Panc1 (cell line): ENCODE measurements around the gene GBX1. TPM values are rescaled to one million over a fixed set of nuclear protein-coding genes. Genes with fewer than 3 reads are reported as not detected.

Source experiments
- ATAC-seq: fragments of 200-7000 bp; cut with Tn5 transposase; 2 replicates; pipeline ENCODE4 v1.9.1; 2020; ENCODE audit warnings: mild to moderate bottlenecking, moderate library complexity
- BruUV-seq: library from RNA; stranded (reverse); fragments of 400-500 nt; replicated peaks from 2 replicates; lab custom pipeline; 2021; lab: Mats Ljungman, UMichigan
- CTCF ChIA-PET: fragments of 300-600 bp; sonication (Branson Sonifier 250); formaldehyde crosslinking; loops from one replicate; lab custom pipeline; 2022; ENCODE audit warnings: antibody characterized with exemption; lab: Charles Lee
- POLR2A ChIA-PET: fragments of 300-600 bp; sonication (Branson Sonifier 250); formaldehyde crosslinking; loops from one replicate; lab custom pipeline; 2022; ENCODE audit warnings: antibody characterized with exemption; lab: Charles Lee
- DNase-seq: peaks from one replicate; pipeline ENCODE4 v3.0.0-alpha.2; 2010; ENCODE audit warnings: low read depth, low spot score
- H3K27ac ChIP-seq: 2 replicates; pipeline ENCODE4 v1.5.1; 2011; ENCODE audit warnings: mild to moderate bottlenecking, low read length, inconsistent platforms
- H3K27me3 ChIP-seq: fragments of 200-500 bp; sonication (Bioruptor generic); 2 replicates; pipeline ENCODE4 v1.6.0; 2014; ENCODE audit warnings: low read length, inconsistent platforms; ENCODE audit not compliant: control insufficient read depth, insufficient read depth
- H3K36me3 ChIP-seq: fragments of 200-500 bp; sonication (Bioruptor generic); 2 replicates; pipeline ENCODE4 v1.5.1; 2014; ENCODE audit warnings: inconsistent platforms, mild to moderate bottlenecking, low read length, moderate library complexity; ENCODE audit not compliant: control insufficient read depth, insufficient read depth
- H3K4me1 ChIP-seq: 2 replicates; pipeline ENCODE4 v1.5.1; 2011; ENCODE audit warnings: inconsistent platforms, mild to moderate bottlenecking, low read length, moderate library complexity; ENCODE audit not compliant: control insufficient read depth, insufficient read depth
- H3K4me3 ChIP-seq, 2 experiments: 2 replicates each; pipeline ENCODE4 v1.5.1; 2011 to 2012; ENCODE audit warnings: low read depth in 2 of 2, low read length in 2 of 2, mild to moderate bottlenecking in 2 of 2, inconsistent platforms in 1 of 2, moderate library complexity in 1 of 2
- H3K9me3 ChIP-seq: fragments of 200-500 bp; sonication (Bioruptor generic); 2 replicates; pipeline ENCODE4 v1.5.1; 2014; ENCODE audit warnings: low read depth, mild to moderate bottlenecking, inconsistent platforms, low read length, moderate library complexity; ENCODE audit not compliant: control insufficient read depth, insufficient read depth
- POLR2AphosphoS5 ChIP-seq: IDR thresholded peaks from 2 replicates; pipeline ENCODE4 v1.6.1; 2012; ENCODE audit warnings: mild to moderate bottlenecking, low read depth, low read length, moderate library complexity
- SIN3A ChIP-seq: IDR thresholded peaks from 2 replicates; pipeline ENCODE4 v1.6.1; 2012; ENCODE audit warnings: low read depth, mild to moderate bottlenecking, low read length, moderate library complexity, borderline replicate concordance; ENCODE audit not compliant: insufficient read depth
- TCF7L2 ChIP-seq: IDR thresholded peaks from 2 replicates; pipeline ENCODE4 v1.6.1; 2011; ENCODE audit warnings: mild to moderate bottlenecking, low read depth, low read length, inconsistent platforms
- in situ Hi-C: cut with HindIII; loops from 2 replicates; pipeline ENCODE4 v1.10.0; 2016; ENCODE audit warnings: low sequenced_read_pairs, low pct_unique_long_range_greater_than_20kb
- intact Hi-C: fragments of 100-400 bp; cut with micrococcal nuclease; formaldehyde crosslinking; loops from one replicate; pipeline ENCODE4 v1.10.0; 2022; ENCODE audit not compliant: unreplicated experiment
- total RNA-seq: library from RNA; stranded (reverse); gene quantifications from one replicate; pipeline ENCODE4 v1.2.1, GENCODE V29; 2021; ENCODE audit not compliant: unreplicated experiment
- TF ChIP-seq, protein P1 (sequence below): fragments of 450-650 bp; IDR thresholded peaks from 2 replicates; pipeline ENCODE4 v1.5.1; 2017; ENCODE audit warnings: mild to moderate bottlenecking
- TF ChIP-seq, protein P2 (sequence below), 2 experiments: IDR thresholded peaks; 2 replicates each; pipeline ENCODE4 v1.6.1; 2011 to 2012; ENCODE audit warnings: low read depth in 2 of 2, control low read depth in 1 of 2, low read length in 1 of 2, mild to moderate bottlenecking in 1 of 2, moderate library complexity in 1 of 2; ENCODE audit not compliant: insufficient read depth in 1 of 2

Gene GBX1
- total RNA-seq, 1 experiment from 2014 or later, result not detected

DNA sequence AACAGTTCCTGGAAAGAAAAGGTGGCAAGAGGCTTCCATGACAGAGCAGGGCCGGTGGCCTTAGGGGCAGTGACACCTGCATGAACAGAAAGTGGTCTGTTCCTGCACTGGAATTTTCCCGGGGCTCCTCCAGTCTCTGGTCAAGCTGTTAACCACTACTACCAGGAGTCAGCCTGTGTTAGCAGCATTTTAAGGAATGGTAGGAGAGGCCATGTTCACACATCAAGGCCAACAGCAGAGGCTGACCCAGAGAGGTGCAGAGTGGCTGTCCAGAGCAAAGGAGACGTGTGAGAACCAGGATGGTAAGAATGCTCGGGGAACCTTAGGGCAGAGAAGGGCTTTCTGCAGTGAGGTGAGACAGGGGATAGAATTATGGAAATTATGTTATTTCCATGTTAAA, 34.3 kb upstream of the GBX1 start:
- in situ Hi-C loops (no loop called here), intact Hi-C loops (no loop called here)
- no peak overlapping the region for H3K4me3 ChIP-seq
- no peaks in the 10 kb centered on the region for H3K4me1 ChIP-seq
- DNase-seq (no peak), ATAC-seq (no peak)
- H3K36me3 ChIP-seq, result no peaks in the 10 kb centered on the region
- no TSS peak for BruUV-seq
- H3K27me3 ChIP-seq, result 0 out of 2 replicates have a peak, but pooled peaks cover 2% of the 10 kb centered on the region
- TF ChIP-seq SIN3A (no peak), POLR2AphosphoS5 (no peak), TCF7L2 (no peak)
- TF ChIP-seq, protein P1, sequence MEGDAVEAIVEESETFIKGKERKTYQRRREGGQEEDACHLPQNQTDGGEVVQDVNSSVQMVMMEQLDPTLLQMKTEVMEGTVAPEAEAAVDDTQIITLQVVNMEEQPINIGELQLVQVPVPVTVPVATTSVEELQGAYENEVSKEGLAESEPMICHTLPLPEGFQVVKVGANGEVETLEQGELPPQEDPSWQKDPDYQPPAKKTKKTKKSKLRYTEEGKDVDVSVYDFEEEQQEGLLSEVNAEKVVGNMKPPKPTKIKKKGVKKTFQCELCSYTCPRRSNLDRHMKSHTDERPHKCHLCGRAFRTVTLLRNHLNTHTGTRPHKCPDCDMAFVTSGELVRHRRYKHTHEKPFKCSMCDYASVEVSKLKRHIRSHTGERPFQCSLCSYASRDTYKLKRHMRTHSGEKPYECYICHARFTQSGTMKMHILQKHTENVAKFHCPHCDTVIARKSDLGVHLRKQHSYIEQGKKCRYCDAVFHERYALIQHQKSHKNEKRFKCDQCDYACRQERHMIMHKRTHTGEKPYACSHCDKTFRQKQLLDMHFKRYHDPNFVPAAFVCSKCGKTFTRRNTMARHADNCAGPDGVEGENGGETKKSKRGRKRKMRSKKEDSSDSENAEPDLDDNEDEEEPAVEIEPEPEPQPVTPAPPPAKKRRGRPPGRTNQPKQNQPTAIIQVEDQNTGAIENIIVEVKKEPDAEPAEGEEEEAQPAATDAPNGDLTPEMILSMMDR, result no peak
- TF ChIP-seq, protein P2, sequence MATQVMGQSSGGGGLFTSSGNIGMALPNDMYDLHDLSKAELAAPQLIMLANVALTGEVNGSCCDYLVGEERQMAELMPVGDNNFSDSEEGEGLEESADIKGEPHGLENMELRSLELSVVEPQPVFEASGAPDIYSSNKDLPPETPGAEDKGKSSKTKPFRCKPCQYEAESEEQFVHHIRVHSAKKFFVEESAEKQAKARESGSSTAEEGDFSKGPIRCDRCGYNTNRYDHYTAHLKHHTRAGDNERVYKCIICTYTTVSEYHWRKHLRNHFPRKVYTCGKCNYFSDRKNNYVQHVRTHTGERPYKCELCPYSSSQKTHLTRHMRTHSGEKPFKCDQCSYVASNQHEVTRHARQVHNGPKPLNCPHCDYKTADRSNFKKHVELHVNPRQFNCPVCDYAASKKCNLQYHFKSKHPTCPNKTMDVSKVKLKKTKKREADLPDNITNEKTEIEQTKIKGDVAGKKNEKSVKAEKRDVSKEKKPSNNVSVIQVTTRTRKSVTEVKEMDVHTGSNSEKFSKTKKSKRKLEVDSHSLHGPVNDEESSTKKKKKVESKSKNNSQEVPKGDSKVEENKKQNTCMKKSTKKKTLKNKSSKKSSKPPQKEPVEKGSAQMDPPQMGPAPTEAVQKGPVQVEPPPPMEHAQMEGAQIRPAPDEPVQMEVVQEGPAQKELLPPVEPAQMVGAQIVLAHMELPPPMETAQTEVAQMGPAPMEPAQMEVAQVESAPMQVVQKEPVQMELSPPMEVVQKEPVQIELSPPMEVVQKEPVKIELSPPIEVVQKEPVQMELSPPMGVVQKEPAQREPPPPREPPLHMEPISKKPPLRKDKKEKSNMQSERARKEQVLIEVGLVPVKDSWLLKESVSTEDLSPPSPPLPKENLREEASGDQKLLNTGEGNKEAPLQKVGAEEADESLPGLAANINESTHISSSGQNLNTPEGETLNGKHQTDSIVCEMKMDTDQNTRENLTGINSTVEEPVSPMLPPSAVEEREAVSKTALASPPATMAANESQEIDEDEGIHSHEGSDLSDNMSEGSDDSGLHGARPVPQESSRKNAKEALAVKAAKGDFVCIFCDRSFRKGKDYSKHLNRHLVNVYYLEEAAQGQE (IDR thresholded peaks at IDR 0.05; ENCODE audit: insufficient read depth in 1 of 2, low read depth in 2 of 2, low read length in 1 of 2), result no peak
- POLR2A ChIA-PET, result no interaction called here
- no peaks in the 10 kb centered on the region for H3K9me3 ChIP-seq
- no peak overlapping the region for H3K27ac ChIP-seq
- CTCF ChIA-PET, result no interaction called here

DNA sequence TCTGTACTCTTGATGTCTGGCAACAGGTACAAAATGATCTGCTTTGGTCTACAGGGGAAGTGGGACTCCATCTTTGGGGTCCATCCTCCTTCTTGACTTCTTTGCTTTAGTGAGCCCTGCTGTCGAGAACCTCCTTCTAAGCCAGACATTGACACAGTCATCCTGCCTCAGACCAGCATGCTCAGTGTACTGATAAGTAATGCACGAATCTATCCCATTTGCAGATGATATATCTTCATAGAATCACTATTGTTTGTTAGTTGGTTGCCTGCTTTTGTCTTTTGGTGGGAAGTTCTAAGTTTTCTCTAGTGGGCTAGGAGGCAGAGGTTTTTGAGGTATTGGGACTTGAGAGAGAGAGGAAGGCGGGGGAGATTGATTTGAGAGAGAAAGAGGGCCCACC, 33.9 kb upstream of the GBX1 start:
- POLR2A ChIA-PET, result no interaction called here
- Histone ChIP-seq H3K27ac (no peak overlapping the region), H3K9me3 (no peaks in the 10 kb centered on the region), H3K4me3 (no peak overlapping the region), H3K4me1 (no peaks in the 10 kb centered on the region), H3K27me3 (0 out of 2 replicates have a peak, but pooled peaks cover 2% of the 10 kb centered on the region), H3K36me3 (no peaks in the 10 kb centered on the region)
- intact Hi-C loops, result no loop called here
- no peak for DNase-seq
- TF ChIP-seq TCF7L2 (no peak), POLR2AphosphoS5 (no peak), SIN3A (no peak)
- TF ChIP-seq, protein P1, result no peak
- TF ChIP-seq, protein P2 (IDR thresholded peaks at IDR 0.05; ENCODE audit: insufficient read depth in 1 of 2, low read depth in 2 of 2, low read length in 1 of 2), result no peak
- ATAC-seq, result no peak
- BruUV-seq, result no TSS peak
- in situ Hi-C loops, result no loop called here
- CTCF ChIA-PET, result no interaction called here
